ENCODE measurements around the gene FOXP2.

DNA sequence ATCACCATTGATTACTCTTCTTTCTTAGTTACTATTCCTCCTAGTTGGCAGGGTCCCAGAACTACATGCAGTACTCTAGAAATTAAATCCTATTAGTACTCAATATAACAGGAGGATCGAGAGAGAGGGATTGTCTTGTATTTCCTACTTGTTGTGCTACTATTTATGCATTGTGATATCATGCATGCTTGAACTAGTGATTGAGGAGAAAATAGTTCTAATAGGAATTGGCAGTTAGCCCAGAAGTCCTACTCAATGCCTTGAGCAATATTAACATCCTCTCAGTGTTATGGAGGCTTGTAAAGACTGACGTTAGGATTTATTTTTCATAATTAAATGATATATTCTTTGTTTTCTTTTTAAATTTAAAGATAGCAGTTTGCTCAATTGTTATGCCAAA lies 67.4 kb downstream of the FOXP2 start:
- no peak for TF ChIP-seq EZH2phosphoT487 (IDR thresholded peaks at IDR 0.05; ENCODE audit: low read depth)
- TF ChIP-seq, protein P1, sequence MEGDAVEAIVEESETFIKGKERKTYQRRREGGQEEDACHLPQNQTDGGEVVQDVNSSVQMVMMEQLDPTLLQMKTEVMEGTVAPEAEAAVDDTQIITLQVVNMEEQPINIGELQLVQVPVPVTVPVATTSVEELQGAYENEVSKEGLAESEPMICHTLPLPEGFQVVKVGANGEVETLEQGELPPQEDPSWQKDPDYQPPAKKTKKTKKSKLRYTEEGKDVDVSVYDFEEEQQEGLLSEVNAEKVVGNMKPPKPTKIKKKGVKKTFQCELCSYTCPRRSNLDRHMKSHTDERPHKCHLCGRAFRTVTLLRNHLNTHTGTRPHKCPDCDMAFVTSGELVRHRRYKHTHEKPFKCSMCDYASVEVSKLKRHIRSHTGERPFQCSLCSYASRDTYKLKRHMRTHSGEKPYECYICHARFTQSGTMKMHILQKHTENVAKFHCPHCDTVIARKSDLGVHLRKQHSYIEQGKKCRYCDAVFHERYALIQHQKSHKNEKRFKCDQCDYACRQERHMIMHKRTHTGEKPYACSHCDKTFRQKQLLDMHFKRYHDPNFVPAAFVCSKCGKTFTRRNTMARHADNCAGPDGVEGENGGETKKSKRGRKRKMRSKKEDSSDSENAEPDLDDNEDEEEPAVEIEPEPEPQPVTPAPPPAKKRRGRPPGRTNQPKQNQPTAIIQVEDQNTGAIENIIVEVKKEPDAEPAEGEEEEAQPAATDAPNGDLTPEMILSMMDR (IDR thresholded peaks at IDR 0.05; ENCODE audit: low read depth, low read length): no peak
